Mesodermal cell (in vitro differentiated cells): ENCODE results near the gene PAFAH2.

Experiments used
- H3K27ac ChIP-seq: 2 replicates; pipeline ENCODE4 v1.7.0; 2013; ENCODE audit warnings: mild to moderate bottlenecking, low read depth, low read length, moderate library complexity; ENCODE audit not compliant: severe bottlenecking
- H3K36me3 ChIP-seq: 2 replicates; pipeline ENCODE4 v1.7.1; 2013; ENCODE audit warnings: mild to moderate bottlenecking, low read length, moderate library complexity; ENCODE audit not compliant: control insufficient read depth, insufficient read depth
- H3K4me1 ChIP-seq: one replicate; pipeline ENCODE4 v1.7.1; 2013; ENCODE audit warnings: mild to moderate bottlenecking, low read length; ENCODE audit not compliant: insufficient read depth, control insufficient read depth, poor library complexity, severe bottlenecking
- H3K4me3 ChIP-seq: 2 replicates; pipeline ENCODE4 v1.7.0; 2013; ENCODE audit warnings: low read length, control low read depth, mild to moderate bottlenecking; ENCODE audit not compliant: insufficient read depth, poor library complexity, severe bottlenecking; ENCODE audit errors: extremely low read depth
- H3K9me3 ChIP-seq: 2 replicates; pipeline ENCODE4 v1.7.1; 2013; ENCODE audit warnings: mild to moderate bottlenecking, low read length, moderate library complexity; ENCODE audit not compliant: control insufficient read depth
- WGBS, 2 experiments: methylation state at CpG; one replicate each; pipeline ENCODE4 v1.1.5; 2013; ENCODE audit warnings: missing lambda C conversion rate in 2 of 2; ENCODE audit not compliant: insufficient coverage in 2 of 2; 5-methylcytosine and 5-hydroxymethylcytosine counted together

The PAFAH2 gene

GRCh38 chr1:26020941-26021646 lies 23.2 kb upstream of the PAFAH2 start:
- WGBS, 2 experiments = 75 to 77% methylated on average over 4 to 5 of the region's 6 CpGs
- Histone ChIP-seq H3K27ac (no peak overlapping the region), H3K36me3 (no peaks in the 10 kb centered on the region), H3K9me3 (no peaks in the 10 kb centered on the region), H3K4me1 (peaks cover 55% of the 10 kb centered on the region), H3K4me3 (no peak overlapping the region)

- H3K27ac ChIP-seq = no peak overlapping the region
- peaks cover 55% of the 10 kb centered on the region for H3K4me1 ChIP-seq
- WGBS, 2 experiments = 70 to 79% methylated on average over 5 to 6 of the region's 6 CpGs
- H3K9me3 ChIP-seq = no peaks in the 10 kb centered on the region
- no peak overlapping the region for H3K4me3 ChIP-seq
- H3K36me3 ChIP-seq = no peaks in the 10 kb centered on the region
These were observed 22.5 kb upstream of the PAFAH2 start for GRCh38 chr1:26020330-26020768.

- Histone ChIP-seq H3K27ac (no peak overlapping the region), H3K4me1 (peaks cover 55% of the 10 kb centered on the region), H3K9me3 (no peaks in the 10 kb centered on the region), H3K36me3 (no peaks in the 10 kb centered on the region), H3K4me3 (no peak overlapping the region)
- 86 to 91% methylated on average over 5 to 7 of the region's 8 CpGs for WGBS, 2 experiments
These were observed 21.9 kb upstream of the PAFAH2 start for GRCh38 chr1:26019641-26020315.

- H3K27ac ChIP-seq = no peak overlapping the region
- H3K9me3 ChIP-seq = no peaks in the 10 kb centered on the region
- WGBS, 2 experiments = 100% methylated on average over 1 of the region's 6 CpGs
- peaks cover 45% of the 10 kb centered on the region for H3K4me1 ChIP-seq
- H3K4me3 ChIP-seq = no peak overlapping the region
- no peaks in the 10 kb centered on the region for H3K36me3 ChIP-seq
These were observed 19.7 kb upstream of the PAFAH2 start for GRCh38 chr1:26017606-26018005.

- H3K4me3 ChIP-seq = no peak overlapping the region
- peaks cover 45% of the 10 kb centered on the region for H3K4me1 ChIP-seq
- H3K36me3 ChIP-seq = no peaks in the 10 kb centered on the region
- 79 to 82% methylated on average over 4 to 6 of the region's 6 CpGs for WGBS, 2 experiments
- no peaks in the 10 kb centered on the region for H3K9me3 ChIP-seq
- H3K27ac ChIP-seq = no peak overlapping the region
These were observed 19.2 kb upstream of the PAFAH2 start for GRCh38 chr1:26016953-26017545.

GRCh38 chr1:26016258-26016952 lies 18.5 kb upstream of the PAFAH2 start:
- Histone ChIP-seq H3K4me3 (no peak overlapping the region), H3K4me1 (peaks cover 38% of the 10 kb centered on the region), H3K9me3 (no peaks in the 10 kb centered on the region), H3K27ac (no peak overlapping the region), H3K36me3 (no peaks in the 10 kb centered on the region)
- 75 to 90% methylated on average over 6 to 8 of the region's 10 CpGs for WGBS, 2 experiments

GRCh38 chr1:26015358-26015757 lies 17.5 kb upstream of the PAFAH2 start:
- Histone ChIP-seq H3K4me3 (no peak overlapping the region), H3K27ac (no peak overlapping the region)
- 84 to 100% methylated on average over 1 to 2 of the region's 2 CpGs for whole genome bisulfite sequencing, 2 experiments

GRCh38 chr1:26014179-26014578 lies 16.3 kb upstream of the PAFAH2 start:
- Histone ChIP-seq H3K36me3 (no peaks in the 10 kb centered on the region), H3K27ac (no peak overlapping the region), H3K4me3 (no peak overlapping the region), H3K9me3 (no peaks in the 10 kb centered on the region), H3K4me1 (peaks cover 19% of the 10 kb centered on the region)
- 100% methylated on average over 1 of the region's 2 CpGs; no CpG with 5 or more reads in 1 of the 2 experiments for WGBS, 2 experiments

More at GRCh38 chr1:26015358-26015757, 17.5 kb upstream of the PAFAH2 start:
- Histone ChIP-seq H3K4me1 (peaks cover 28% of the 10 kb centered on the region), H3K36me3 (no peaks in the 10 kb centered on the region), H3K9me3 (no peaks in the 10 kb centered on the region)

GRCh38 chr1:26012864-26013263 lies 15.0 kb upstream of the PAFAH2 start:
- Histone ChIP-seq H3K4me3 (no peak overlapping the region), H3K9me3 (no peaks in the 10 kb centered on the region), H3K36me3 (no peaks in the 10 kb centered on the region), H3K4me1 (peaks cover 13% of the 10 kb centered on the region), H3K27ac (no peak overlapping the region)
- 63 to 68% methylated on average over 3 of the region's 3 CpGs for WGBS, 2 experiments

GRCh38 chr1:26010825-26011224 lies 13.0 kb upstream of the PAFAH2 start:
- H3K27ac ChIP-seq = no peak overlapping the region
- WGBS, 2 experiments = 33 to 62% methylated on average over 2 to 3 of the region's 3 CpGs
- H3K36me3 ChIP-seq = no peaks in the 10 kb centered on the region
- H3K4me3 ChIP-seq = no peak overlapping the region
- no peaks in the 10 kb centered on the region for H3K9me3 ChIP-seq
- no peaks in the 10 kb centered on the region for H3K4me1 ChIP-seq
